Heart right ventricle (tissue), 16 donors: ENCODE data around the gene LRRC7. TPM values are rescaled to one million over a fixed set of nuclear protein-coding genes. Genes with fewer than 3 reads are reported as not detected.

Experiments
- ATAC-seq, 8 donors: fragments of 200-7000 bp; cut with Tn5 transposase; one replicate each; pipeline ENCODE4 v1.9.1; 2020; ENCODE audit warnings: mild to moderate bottlenecking in 8 of 8, moderate library complexity in 8 of 8, moderate number of reproducible peaks in 1 of 8
- DNase-seq, 2 donors: peaks; one replicate each; pipeline ENCODE4 v3.0.0-alpha.2; 2020
- H3K27ac ChIP-seq, 10 donors: fragments of 200-600 bp; sonication (generic) in 2 of 10; one replicate each; pipeline versions ENCODE4 v1.5.0 to v1.8.0; 2020 to 2022; ENCODE audit warnings: mild to moderate bottlenecking in 3 of 10
- H3K27me3 ChIP-seq, 7 donors: fragments of 200-600 bp; one replicate each; pipeline ENCODE4 v1.8.0; 2021 to 2022; ENCODE audit warnings: mild to moderate bottlenecking in 2 of 7
- H3K36me3 ChIP-seq, 9 donors: fragments of 200-600 bp; sonication (generic) in 1 of 9; one replicate each; pipeline versions ENCODE4 v1.5.0 to v1.8.0; 2020 to 2022; ENCODE audit warnings: mild to moderate bottlenecking in 2 of 9
- H3K4me1 ChIP-seq, 9 donors: fragments of 200-600 bp; sonication (generic) in 1 of 9; one replicate each; pipeline versions ENCODE4 v1.5.0 to v1.8.0; 2020 to 2022; ENCODE audit warnings: mild to moderate bottlenecking in 4 of 9
- H3K4me3 ChIP-seq, 10 donors: fragments of 200-600 bp; sonication (generic) in 2 of 10; one replicate each; pipeline versions ENCODE4 v1.5.0 to v1.8.0; 2020 to 2022; ENCODE audit warnings: mild to moderate bottlenecking in 7 of 10, moderate library complexity in 2 of 10
- H3K9me3 ChIP-seq, 11 donors: fragments of 200-600 bp in 10 of 11; sonication (generic) in 2 of 11; one replicate each; pipeline versions ENCODE4 v1.5.0 to v1.8.0; 2013 to 2022; ENCODE audit warnings: mild to moderate bottlenecking in 2 of 11, control low read depth in 1 of 11, moderate library complexity in 1 of 11
- WGBS, 2 donors: extraction: QIAGEN DNeasy Blood & Tissue Kit; methylation state at CpG; one replicate each; pipeline ENCODE4 v1.1.7; 2013; ENCODE audit warnings: inconsistent platforms in 1 of 2; 5-methylcytosine and 5-hydroxymethylcytosine counted together
- intact Hi-C, 10 donors: fragments of 100-400 bp; cut with DNase I; formaldehyde crosslinking; loops; one replicate each; pipeline versions ENCODE4 v1.11.1 to v1.14.2; 2022
- polyA plus RNA-seq, 2 donors: library from polyadenylated mRNA; stranded (reverse); fragments of 200-250 nt; gene quantifications; one replicate each; pipeline ENCODE4 v1.2.3, GENCODE V29; 2013
- total RNA-seq, 10 donors: library from RNA; stranded (reverse); fragmentation: NEBNext Ultra II Directional in 3 of 10; extraction: Animal tissue kit (Norgen Biotek cat#: 25700) in 3 of 10; gene quantifications; one replicate each; pipeline versions ENCODE4 v1.2.1 to v1.2.4, GENCODE V29; 2021 to 2023
- TF ChIP-seq, protein P1 (sequence below), 9 donors: fragments of 200-600 bp; sonication (generic) in 2 of 9; IDR thresholded peaks; one replicate each; pipeline versions ENCODE4 v1.5.0 to v1.8.0; 2021 to 2022; ENCODE audit warnings: antibody characterized with exemption in 9 of 9, mild to moderate bottlenecking in 5 of 9, moderate library complexity in 1 of 9
- donor health status: Arrhythmogenic right ventricular cardiomyopathy.
- donor health status: ischemic (EF 13 %, LVEDD 7.1; RV severe dilation, severe dysfunction).
- donor health status: healthy with polysubstance abuse.
- donor health status: DM: no; HTN: yes; CAD: no.
- donor health status: DM: no; HTN: no; CAD: no.
- donor health status: ischemic (EF 25% LVEDD 6.9; RV normal size, moderate dysfunction).
- donor health status: ischemic (EF 25% LVEDD 5.7; RV mildly dilated, moderate dysfunction).
- donor health status: healthy.
- donor health status: DM: yes; HTN: yes; CAD: no.
- donor health status: Ischemic cardiomyopathy.
- donor health status: ischemic (EF 35%, LVEDD 5.7; RV mildly dilated, moderate dysfunction).
- donor health status: nonischemic (EF 11% LVEDD 7.7; RV severe dilation, severe dysfunction).
- donor health status: DM: yes; HTN: yes; CAD: no.
- donor health status: PGD.
- donor health status: ischemic (EF 29% LVEDD 5.4; RV normal size, mild dysfunction).
- donor health status: nonischemic (EF 23%, LVEDD 6.1; RV moderate dilation, normal function).

Gene LRRC7
- total and polyA plus RNA-seq, 12 donors = 0.03 to 2.1 (median 0.59) TPM

DNA sequence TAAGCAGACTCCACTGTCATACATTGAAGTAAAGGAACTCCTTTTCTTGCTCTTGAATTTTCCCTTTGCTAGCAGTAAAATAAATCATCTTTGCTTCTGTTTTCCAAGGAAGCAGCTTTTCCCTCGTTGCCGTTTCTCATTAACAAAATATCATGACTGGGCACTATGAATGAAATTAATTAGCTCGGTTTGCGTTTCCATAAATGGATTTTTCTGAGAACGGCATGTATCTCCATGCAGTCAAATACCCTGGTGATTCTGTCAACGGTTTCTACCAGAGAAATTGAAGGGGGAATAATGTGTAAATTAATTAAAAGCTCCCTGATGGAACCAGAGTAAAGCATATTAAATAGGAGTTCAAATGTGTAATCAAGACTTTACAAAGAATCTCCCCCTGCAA, 372.5 kb downstream of the LRRC7 start:
- 81 to 82% methylated on average over 6 of the region's 6 CpGs for WGBS, 2 donors
- intact Hi-C loops = no loop called here
- DNase-seq (no peak), ATAC-seq (no peak)
- H3K4me1 ChIP-seq = no peaks in the 10 kb centered on the region
- TF ChIP-seq, protein P1, sequence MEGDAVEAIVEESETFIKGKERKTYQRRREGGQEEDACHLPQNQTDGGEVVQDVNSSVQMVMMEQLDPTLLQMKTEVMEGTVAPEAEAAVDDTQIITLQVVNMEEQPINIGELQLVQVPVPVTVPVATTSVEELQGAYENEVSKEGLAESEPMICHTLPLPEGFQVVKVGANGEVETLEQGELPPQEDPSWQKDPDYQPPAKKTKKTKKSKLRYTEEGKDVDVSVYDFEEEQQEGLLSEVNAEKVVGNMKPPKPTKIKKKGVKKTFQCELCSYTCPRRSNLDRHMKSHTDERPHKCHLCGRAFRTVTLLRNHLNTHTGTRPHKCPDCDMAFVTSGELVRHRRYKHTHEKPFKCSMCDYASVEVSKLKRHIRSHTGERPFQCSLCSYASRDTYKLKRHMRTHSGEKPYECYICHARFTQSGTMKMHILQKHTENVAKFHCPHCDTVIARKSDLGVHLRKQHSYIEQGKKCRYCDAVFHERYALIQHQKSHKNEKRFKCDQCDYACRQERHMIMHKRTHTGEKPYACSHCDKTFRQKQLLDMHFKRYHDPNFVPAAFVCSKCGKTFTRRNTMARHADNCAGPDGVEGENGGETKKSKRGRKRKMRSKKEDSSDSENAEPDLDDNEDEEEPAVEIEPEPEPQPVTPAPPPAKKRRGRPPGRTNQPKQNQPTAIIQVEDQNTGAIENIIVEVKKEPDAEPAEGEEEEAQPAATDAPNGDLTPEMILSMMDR (IDR thresholded peaks at IDR 0.05) = no peak
- no peak overlapping the region for H3K27ac ChIP-seq
- no peaks in the 10 kb centered on the region for H3K27me3 ChIP-seq
- H3K9me3 ChIP-seq = peaks cover 0 to 22% (median 0%) of the 10 kb centered on the region in 11 donors
- no peak overlapping the region for H3K4me3 ChIP-seq
- H3K36me3 ChIP-seq = no peaks in the 10 kb centered on the region

DNA sequence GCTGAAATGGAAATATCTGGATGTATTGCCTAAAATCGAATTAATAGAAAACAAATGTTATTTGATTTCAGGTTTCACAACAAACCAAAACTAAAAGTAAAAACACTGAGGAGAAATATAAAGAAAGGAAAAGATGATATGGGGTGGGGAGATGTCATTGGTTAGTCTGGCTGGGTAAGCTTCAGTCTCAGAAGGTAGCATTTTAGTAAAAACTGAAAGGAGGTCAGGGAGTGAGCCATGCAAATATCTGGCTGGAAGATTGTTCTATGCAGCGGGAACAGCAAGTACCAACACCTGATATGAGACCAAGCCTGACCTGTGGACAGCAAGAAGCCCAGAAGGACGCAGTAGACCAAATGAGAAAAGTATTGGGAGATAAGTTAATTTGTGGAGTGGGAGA, 373.1 kb downstream of the LRRC7 start:
- Histone ChIP-seq H3K36me3 (no peaks in the 10 kb centered on the region), H3K27ac (no peak overlapping the region), H3K27me3 (no peaks in the 10 kb centered on the region), H3K4me1 (no peaks in the 10 kb centered on the region), H3K4me3 (no peak overlapping the region), H3K9me3 (peaks cover 0 to 28% (median 2%) of the 10 kb centered on the region in 11 donors)
- DNase-seq (no peak), ATAC-seq (no peak)
- intact Hi-C loops = no loop called here
- TF ChIP-seq, protein P1 (IDR thresholded peaks at IDR 0.05) = no peak
- 71 to 76% methylated on average over 3 of the region's 3 CpGs for WGBS, 2 donors

DNA sequence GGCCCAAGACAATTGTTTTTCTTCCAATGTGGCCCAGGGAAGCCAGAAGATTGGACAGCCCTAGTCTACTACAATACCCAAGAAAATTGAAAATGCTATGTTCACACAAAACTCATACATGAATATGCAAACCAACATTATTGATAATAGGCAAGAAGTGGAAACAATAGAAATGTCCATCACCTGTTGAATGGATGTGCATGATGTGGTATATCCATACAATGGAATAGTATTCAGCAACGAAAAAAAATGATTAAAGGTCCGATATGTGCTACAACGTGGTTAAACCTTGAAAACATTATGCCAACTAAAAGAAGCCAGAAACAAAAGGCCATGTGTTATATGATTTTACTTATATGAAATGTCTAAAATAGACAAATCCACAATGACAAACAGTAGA, 375.3 kb downstream of the LRRC7 start:
- no peak overlapping the region for H3K4me3 ChIP-seq
- peaks cover 0 to 40% (median 3%) of the 10 kb centered on the region in 11 donors for H3K9me3 ChIP-seq
- intact Hi-C loops = no loop called here
- 84 to 91% methylated on average over 3 of the region's 3 CpGs for WGBS, 2 donors
- no peaks in the 10 kb centered on the region for H3K36me3 ChIP-seq
- no peaks in the 10 kb centered on the region for H3K4me1 ChIP-seq
- no peak overlapping the region for H3K27ac ChIP-seq
- ATAC-seq (no peak), DNase-seq (no peak)
- no peaks in the 10 kb centered on the region for H3K27me3 ChIP-seq
- TF ChIP-seq, protein P1 (IDR thresholded peaks at IDR 0.05) = no peak

DNA sequence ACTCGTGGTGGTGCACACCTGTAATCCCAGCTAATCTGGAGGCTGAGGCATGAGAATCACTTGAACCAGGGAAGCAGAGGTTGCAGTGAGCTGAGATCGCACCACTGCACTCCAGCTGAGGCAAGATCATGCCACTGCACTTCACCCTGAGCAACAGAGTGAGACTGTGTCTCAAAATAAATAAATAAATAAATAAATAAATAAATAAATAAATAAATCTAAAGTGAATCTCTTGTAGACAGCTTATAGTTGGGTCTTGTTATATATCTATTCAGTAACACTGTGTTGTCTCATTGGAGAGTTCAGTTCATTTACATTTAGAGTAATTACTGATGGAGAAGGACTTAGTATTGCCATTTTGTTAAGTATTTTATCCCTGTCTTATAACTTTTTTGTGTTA, 379.2 kb downstream of the LRRC7 start:
- Histone ChIP-seq H3K36me3 (no peaks in the 10 kb centered on the region), H3K27ac (no peak overlapping the region), H3K27me3 (no peaks in the 10 kb centered on the region), H3K4me1 (no peaks in the 10 kb centered on the region), H3K4me3 (no peak overlapping the region), H3K9me3 (peaks cover 0 to 40% (median 3%) of the 10 kb centered on the region in 11 donors)
- TF ChIP-seq, protein P1 (IDR thresholded peaks at IDR 0.05) = no peak
- 88 to 96% methylated on average over 2 of the region's 2 CpGs for WGBS, 2 donors
- no peak for ATAC-seq
- DNase-seq = no peak
- intact Hi-C loops = no loop called here
